ENCODE measurements around the gene GRIK2.

The GRIK2 gene

DNA sequence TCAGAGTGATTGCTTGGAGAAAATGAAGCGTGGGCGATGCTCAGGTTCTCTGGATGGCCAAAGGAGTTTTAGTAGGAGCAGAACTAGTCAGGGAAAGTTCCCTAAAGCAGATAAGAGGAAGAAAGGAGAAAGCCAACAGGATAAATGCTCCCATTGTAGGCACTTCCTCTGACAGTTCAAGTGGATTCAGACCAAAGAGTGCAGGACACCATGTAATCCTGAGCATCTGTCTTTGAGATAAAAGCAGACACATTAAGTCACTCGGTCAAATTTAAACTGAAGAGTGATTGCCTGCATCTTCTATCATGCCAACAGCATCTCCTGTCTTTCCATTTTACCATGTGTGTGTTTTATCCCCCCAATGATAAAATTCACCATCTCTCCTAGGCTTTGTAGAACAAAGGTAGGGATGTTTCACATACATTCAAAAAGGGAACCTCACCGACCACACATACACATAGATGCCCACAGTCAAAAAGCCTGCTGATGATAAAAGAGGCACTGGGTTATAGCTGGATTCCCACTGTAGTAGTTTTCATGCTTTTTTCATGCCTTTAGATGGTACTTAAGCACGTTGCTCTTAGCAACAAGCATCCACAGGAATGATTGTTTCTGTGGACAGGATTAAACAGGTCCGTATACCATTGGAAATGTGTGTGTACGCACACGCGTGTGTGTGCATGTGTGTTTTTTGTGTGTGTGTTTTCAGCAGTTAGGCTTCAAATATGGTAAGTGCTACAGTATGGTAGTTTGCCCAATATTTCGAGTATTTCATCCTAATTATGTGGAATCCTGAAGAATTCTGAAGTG, 7.0 kb downstream of the GRIK2 start:
- DNase-seq: no peak

DNA sequence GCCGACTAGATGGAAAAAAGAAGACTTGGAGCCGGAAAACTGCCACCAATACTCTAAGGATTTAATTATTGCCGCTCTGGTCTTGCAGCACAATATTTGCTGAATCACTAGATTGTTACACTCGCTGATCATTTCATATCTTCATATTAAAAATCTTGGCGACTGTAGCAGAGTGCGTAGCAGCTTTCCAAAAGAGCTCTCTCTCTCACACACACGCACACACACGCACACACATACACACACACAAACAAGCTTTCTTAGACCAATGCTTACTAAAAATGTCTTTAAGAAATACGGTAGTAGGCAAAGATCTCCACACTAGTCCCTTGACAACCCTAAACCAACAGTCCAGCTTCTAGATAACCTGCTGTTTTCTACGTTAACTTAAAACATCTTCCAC, 7.7 kb downstream of the GRIK2 start:
- DNase-seq: no peak

DNA sequence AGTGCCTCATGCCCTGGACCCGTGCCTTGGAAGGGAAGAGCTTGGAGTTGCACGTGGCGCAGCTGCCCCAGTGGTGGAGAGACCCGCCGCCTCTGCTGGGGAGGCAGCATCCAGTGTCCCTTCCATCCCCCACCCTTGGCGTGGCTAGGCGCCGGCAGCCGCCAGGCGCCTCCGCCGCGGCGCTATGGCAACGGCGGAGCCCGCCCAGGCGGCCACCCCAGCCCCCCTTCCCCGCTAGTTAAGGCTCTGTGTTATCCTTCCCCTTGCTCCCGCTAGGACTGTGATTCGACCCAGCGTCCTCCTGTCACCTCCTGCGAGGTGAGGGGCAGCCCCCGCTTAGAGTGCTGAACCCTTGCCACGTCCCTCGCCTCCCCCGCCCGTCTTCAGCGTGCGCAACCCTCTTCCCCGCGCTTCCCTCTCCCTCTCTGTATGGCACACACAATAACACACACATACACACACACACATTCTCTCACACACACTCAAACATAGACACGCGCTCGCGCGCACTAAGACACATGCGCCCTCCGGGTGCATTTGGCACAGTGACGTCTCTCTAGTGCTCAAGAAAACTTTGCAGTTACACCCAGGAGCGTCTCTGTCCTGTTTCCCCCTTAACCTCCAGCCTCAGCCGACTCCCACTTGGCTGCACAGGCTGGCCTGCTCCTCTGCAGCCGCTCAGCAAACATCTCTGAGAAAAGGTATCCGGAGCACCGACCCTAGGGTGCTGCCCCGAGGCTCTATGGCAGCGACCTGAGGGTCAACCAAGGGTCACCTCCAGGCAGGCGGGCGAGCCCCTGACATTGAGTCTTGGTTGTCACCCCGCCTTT, 8.5 kb downstream of the GRIK2 start:
- DNase-seq: no peak

DNA sequence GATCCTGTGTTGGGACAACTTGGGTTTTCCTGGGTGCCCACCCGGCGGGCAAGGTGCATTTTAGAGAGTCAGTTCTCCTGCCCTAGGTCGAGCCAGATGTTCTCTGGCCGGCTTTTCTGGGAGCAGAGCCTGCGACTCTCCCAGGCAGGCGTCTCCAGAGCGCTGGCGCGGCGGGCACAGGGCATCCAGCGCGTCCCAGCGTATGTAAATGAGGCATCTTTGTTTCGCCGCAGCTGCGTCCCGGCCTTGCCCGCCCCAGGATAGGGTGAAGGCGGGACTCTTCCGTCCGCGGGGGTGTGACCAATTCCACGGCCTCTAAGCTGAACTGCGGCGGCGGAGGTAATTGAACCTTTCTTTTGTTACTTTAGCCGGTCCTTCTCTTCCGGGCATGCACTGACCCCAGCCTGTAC, 9.1 kb downstream of the GRIK2 start:
- no peak for DNase-seq

DNA sequence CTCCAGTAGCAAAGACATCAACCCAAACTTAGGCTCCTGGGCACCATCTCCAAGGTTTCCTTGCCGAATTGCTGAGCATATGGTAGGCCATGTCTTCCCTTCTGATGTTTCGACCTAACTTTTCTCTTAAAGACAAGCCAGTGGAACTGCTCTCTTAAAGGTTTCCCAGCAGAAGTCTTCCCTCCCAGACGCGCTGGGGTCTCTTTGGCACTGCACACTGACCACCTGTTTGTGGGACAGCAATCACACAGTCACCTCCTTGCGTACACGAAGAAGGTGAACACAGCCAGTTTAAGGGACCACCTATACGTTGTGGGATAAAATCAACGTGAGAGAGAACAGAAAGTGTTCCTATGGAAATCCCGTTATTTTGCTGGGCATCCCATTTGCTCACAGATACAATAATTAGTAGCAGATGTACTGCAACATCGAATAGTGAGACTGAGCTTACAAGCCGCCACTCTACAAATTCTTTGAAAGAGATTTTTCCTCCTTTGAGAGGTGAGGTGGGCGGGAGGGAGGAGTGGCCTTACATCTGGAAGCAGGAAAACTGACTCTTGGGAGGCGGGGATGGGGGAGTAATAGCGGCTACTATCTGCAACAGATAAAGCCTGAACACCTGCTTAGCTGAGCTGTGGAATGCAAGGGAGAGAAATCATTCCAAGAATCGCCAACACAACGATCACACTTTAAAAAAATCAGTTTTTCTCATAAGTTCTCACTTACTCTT, 9.9 kb downstream of the GRIK2 start:
- DNase-seq: no peak

DNA sequence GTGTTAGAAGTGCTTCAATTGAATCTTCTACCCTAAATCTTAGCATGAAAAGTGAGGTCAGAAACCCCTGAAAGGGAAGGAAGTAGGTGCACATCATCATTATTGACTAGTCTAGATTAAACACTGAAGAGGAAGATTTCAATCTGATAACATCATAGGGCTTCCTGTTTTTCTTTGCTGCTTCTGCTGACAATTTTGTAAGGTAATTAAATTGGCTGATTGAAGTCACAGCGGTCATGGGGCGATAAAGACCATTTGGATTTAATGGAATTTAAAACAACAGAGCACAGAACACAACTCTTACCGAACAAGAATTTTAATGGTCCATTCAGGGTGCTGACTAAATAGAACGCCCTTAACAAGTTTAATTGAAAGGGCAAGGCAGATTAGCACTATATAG, 11.3 kb downstream of the GRIK2 start:
- DNase-seq: no peak

DNA sequence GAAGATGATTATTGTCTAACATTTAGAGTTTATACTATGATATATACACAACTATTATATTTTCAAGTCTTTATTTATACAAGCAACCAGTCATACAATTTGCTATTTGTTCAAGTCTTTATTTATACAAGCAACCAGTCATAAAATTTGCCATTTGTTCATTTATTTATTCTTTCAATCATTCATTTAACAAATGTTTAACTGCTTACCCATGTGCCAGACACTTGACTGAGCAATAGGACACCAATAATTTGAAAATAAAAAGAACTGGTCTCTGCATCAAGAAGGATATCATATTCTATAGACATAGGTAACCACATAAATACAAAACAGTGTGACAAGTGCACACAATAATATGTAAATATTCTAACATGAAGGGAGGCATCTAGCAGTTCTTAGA, 20.3 kb downstream of the GRIK2 start:
- DNase-seq: no peak

DNA sequence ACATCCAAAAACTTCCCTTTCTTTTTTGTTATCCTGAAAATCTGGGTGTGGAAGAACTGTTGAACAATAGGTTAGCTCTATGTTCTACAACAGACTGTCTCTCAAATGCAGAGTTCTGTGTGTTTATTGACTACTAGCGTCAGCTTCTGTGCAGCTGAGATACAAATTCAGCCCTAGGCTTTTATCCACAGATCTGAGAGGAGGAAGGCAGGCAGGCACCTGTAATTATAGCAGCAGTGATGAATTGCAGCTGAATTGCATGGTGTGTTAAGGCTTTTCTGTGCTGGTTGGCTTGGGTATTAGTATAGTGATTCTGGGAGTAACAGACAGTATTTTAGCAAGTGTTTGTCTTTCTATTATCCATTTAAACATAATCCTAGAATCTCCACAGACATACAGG, 24.4 kb downstream of the GRIK2 start:
- no peak for DNase-seq

DNA sequence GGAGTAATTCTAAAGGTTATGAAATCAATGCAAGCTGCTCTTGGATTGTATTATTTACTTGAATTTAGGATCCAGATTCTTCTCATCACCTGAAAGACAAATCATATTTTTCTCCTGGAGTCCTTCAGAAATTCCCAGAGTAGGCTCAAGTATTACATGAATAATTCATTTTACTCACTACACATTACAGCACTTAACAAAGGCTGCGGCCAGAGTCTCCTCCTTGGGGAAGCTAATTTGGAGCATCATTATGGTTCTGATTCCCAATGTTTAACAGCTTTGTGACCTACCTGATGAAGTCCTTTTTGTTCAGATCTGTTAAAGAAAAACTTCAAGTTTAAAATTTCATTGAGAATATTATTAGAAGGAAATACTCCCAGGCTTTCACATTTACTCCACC, 28.7 kb downstream of the GRIK2 start:
- no peak for DNase-seq

DNA sequence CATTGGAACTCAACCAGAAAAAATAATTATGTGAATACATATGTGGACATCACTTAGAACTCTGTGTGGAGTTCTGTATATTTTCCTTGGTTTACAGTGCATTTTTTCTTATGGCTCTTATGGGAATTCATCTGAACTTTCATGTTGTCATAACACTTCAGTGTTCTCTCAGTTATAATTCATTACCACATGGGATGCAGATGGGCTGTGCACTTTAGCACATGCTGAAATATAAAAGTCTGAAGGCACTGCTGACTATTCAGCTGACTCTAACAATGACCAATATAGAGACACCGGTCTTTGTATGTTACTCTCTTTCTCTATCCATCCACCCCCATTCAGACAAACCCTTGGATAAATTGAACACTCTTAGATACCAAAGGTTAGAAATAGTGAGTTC, 29.3 kb downstream of the GRIK2 start:
- DNase-seq: no peak

DNA sequence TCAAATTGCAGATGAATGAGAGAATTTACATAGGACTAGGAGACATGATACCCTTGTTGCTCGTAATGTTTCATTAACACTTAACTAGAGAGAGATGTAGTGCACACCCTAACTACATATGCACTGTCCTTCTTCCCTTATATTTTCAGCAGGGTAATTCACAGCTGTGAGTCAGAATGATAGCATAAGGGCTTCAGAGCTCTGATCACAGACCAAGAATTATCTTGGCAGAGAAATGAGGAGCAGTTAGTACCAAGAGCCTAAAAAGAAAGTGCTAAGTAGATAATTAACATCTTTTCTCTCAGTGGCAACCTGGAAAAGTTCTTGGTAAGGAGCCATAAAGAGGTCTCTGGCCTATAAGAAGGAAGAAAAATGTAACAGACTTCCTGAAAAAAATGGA, 35.8 kb downstream of the GRIK2 start:
- DNase-seq: no peak

DNA sequence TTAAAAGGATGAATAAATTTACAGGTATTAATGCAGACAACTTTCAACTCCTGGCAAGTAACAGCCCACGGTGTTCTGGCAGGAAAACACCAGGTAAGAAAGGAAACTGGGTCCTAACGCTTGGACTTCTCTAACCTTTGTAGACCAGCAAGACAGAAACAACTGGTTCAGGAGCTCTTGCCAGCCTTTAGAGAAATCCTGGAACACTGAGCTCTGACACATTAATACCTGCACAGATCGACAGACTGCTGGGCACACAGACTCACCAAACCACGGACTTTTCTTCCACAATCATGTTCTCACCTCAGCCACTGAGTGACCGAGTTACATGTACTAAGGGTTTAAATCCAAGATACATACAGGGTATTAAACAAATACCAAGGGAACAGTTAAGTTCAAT, 36.3 kb downstream of the GRIK2 start:
- DNase-seq: no peak

DNA sequence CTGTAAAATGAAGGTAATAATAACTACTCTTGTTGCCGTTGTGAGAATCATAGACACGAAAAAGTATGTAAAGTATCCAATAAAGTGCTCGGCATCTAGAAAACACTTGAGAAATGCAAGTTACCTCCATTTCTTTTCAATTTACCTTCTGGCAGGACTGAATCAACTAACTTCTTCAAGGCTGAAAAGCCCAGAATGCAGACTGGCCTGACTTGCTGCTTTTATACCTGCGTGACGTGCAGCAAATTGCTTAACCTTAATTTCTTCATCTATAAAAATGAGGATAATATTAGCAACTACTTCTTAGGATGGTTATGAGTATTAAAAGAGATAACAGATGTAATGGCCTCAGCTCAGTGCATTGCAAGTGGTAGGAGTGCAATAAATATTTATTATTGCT, 39.6 kb downstream of the GRIK2 start:
- DNase-seq: no peak

DNA sequence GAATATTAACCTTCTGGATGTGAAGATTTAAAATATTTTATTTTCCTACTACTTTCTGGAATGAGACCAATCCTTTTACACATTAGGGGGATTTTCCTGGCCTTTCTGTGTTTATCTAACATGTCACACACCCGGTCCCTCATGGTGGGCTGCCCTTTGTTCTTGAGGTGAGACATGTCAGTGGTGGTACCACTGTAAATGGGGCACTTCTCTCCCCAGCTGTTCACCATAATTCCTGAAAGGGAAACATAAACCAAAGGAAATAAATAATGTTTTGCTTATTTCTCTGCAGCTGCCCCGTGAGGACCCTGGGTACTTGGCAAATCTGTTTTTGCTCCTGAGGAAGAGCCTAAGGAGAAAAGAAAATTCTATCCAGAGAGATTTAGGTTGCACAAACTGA, 41.1 kb downstream of the GRIK2 start:
- DNase-seq: no peak

DNA sequence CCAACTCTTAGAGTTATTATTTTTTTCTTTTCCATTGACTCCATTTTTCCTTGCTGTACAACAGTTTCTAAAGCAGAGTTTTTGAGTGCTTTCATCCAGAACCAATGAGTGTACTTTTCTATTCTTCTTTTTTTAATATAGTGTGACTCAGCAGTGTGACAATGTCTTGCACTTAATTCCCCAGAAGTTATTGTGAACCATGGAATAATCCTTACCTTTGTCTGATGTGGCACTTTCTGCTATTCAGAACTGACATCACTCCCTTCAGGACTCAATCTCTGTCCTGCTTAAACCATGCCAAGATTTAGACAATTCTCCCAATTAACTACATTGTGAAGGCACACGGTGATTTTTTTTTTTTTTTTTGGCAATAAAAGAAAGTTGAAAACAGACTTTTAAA, 41.5 kb downstream of the GRIK2 start:
- DNase-seq: no peak

DNA sequence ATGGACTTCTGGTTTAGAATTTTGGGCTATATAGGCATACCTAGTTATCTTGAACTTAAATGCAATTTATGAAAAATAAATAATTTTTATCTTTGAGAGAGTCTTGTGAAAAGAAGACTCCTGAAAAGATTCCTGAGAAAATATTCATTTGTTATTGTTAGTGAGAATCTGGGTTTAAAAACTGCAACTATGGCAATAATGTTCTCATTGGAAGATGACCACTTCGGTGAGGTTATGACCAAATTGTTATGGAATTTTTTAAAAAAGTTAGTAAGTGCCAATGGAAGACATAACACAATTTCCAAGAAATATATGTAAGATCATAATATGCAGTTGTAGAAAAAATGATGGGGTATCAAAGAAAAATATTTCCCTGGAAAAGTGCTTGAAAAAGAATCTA, 46.3 kb downstream of the GRIK2 start:
- DNase-seq: no peak

DNA sequence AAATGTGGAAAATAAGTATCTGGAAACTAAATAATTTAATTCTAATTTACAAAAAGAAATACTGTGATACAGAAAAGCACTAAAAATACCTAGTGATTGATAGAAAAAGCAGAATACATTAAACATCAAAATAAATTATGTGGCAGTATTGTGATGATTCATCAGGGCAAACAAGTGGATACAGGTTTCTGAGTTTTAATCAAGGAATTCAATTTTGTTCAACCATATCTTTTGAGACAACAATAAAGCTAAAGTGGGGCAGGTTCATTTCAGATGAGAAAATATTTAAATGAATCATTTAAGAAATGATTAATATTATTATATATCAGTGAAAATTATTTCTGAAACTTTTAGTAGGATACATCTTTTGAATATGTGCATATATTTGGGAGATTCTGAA, 49.8 kb downstream of the GRIK2 start:
- no peak for DNase-seq

DNA sequence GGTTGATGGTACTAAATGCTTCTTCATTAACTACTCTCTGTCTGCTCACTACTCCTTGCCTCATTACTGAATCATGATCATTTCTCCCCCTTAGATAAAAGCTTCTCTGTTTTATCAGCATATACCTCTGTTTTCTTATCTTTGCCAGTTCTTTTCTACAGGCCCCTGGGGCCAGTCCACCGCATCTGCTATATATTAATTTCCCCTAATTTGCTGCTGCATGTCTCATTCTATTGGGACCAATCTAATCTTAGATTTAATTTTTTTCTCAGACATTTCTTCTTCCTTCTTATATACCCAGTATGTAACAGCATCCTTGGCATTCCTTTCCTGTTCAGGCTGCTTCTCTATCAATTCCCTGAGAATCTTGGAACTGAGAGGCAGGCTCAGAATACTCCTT, 51.2 kb downstream of the GRIK2 start:
- no peak for DNase-seq

DNA sequence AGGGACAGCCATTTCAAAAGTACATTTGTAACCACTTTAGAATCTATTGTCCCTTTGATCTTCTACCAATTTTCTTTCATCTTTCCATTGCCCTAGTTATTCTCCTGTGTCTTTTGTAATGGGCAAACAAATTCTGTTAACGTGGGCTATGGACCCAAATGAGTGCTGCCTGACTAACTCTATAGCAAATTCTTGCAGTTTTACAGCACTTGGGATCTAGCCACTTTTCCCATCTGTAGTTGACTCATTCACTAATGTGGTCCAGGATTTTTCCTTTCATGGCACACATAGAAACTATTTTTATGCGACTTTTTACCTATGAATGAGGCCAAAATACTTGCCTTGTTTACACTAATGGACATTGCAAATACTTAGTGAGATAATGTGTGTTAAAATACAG, 52.0 kb downstream of the GRIK2 start:
- DNase-seq: no peak

DNA sequence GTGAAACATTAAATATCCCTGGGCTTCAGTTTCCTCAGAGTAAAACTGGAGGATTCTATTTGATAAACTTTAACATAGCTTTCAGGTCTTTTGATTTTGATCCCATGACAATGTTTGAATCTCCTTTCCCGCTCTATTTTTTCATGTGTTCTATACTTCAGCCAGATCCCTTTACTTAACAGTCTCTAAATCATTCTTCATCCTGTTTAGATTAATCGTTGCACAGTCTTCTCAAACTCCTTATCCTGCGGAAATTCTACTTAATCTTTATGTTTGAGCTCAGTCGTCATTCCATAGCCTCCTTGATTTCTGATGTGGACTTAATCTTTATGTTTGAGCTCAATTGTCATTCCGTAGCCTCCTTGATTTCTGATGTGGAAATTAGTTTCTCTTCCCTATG, 57.4 kb downstream of the GRIK2 start:
- no peak for DNase-seq

DNA sequence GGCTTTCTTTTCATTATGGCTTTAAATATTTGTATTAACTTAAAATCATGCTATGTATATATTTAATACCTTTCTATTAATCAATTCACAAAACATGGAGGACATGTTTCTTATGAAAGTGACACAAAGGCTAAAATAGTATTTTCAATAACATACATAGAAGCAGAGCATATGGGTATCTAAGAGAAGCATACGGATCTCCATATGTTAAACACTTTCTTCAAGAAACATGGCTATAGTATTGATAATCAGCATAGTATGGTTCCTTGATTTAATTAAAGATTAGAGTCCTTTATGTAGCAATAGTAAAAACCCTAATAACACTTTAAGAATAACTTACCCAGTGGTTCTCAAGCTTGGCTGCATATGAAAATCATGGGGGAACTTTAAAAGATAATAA, 58.5 kb downstream of the GRIK2 start:
- no peak for DNase-seq

DNA sequence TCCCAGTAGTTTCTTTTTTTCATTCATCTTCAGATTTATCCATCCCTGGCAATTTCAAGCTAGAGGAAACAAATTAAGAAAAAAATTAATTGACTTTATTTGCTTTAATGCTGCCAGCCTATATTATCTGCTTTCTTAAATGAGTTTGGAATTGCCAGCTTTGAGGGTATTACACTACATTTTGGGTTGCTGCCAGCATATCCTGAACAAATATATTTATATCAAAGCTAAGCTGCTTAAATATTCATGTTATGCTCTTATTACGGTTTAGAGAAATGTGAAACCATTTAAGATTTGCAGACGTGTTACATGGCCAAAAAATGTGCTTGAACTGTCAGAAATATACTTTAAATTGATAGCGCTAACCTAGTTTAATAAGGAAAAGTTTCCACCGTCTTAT, 59.7 kb downstream of the GRIK2 start:
- no peak for DNase-seq

DNA sequence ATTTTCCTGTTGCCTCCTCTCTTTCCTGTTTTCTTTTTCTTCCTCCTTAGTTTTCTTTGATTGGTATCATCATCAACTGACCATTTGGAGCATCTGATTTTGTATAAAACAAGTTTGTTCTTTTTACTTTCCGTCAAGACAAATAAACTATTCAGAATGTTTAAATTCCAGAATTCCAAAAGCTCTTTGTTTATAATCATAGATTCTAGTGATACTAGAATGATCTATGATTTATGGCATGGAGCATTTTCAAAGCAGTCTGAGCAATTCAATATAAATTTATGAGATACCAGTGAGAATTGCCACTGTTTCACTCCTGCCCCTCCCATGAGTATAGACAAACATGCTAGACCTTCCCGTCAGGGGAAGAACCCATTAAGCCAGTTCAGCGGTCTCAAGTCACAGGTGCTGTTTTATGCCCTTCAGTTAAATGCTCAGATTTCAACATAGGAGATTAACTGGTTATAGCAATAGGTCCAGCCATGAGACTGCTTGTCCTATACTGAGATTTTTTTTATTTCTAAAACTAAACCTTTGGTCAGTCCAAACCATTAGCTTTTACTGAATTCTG, 60.7 kb downstream of the GRIK2 start:
- no peak for DNase-seq

DNA sequence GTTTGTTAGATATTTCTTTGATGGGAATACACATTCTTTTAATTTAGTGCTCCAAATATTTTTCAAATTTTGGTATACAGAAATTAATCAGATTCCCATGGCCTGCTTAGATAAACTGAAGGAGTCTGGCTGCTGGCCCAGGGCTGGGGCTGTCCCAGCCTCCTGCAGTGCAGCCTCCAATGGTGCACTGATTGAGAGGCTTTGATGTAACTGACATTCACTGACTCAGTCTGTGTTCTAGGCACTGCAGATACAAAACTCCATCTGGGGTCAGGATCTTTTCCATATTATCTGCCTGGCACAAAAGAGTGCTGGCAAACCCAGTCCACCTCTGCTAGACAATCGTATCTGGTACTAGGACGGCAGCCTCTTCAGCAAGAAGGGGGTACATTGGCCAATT, 64.8 kb downstream of the GRIK2 start:
- DNase-seq: no peak

Measured in SIG-M5 (cell line).